Measurements from ENCODE around the gene STAP1. TPM values are rescaled to one million over a fixed set of nuclear protein-coding genes. Genes with fewer than 3 reads are reported as not detected.

STAP1 gene
- total and polyA plus RNA-seq, 4 donors = 0.39 to 2.4 (median 0.56) TPM

- Histone ChIP-seq H3K9me3 (ENCODE audit: control insufficient read depth in 4 of 4, insufficient read depth in 3 of 4, low read length in 3 of 4) (no peaks in the 10 kb centered on the region), H3K36me3 (ENCODE audit: control insufficient read depth in 4 of 4, insufficient read depth in 4 of 4, low read length in 4 of 4) (peaks cover 3 to 10% (median 6%) of the 10 kb centered on the region in 4 donors), H3K4me3 (no peak overlapping the region), H3K9ac (ENCODE audit: insufficient read depth in 1 of 2, low read length in 2 of 2) (no peak overlapping the region), H3K4me1 (ENCODE audit: control insufficient read depth in 5 of 5, insufficient read depth in 5 of 5, low read length in 5 of 5) (no peaks in the 10 kb centered on the region), H3K27me3 (ENCODE audit: control insufficient read depth in 3 of 3, insufficient read depth in 3 of 3, low read length in 2 of 3) (no peaks in the 10 kb centered on the region), H3K27ac (ENCODE audit: low read depth in 1 of 2, low read length in 1 of 2) (no peak overlapping the region)
- TF ChIP-seq CTCF (IDR thresholded peaks at IDR 0.05; ENCODE audit: control extremely low read depth, extremely low read depth) = no peak
- DNase-seq = no peak
- WGBS, 2 donors = 90 to 96% methylated on average over 5 of the region's 5 CpGs
- ATAC-seq (ENCODE audit: insufficient read depth, low FRiP score) = no peak
Measured at GRCh38 chr4:67615119-67615518, 56.6 kb downstream of the STAP1 start.

GRCh38 chr4:67616478-67616877 lies 58.0 kb downstream of the STAP1 start:
- Histone ChIP-seq H3K9me3 (ENCODE audit: control insufficient read depth in 4 of 4, insufficient read depth in 3 of 4, low read length in 3 of 4) (no peaks in the 10 kb centered on the region), H3K27me3 (ENCODE audit: control insufficient read depth in 3 of 3, insufficient read depth in 3 of 3, low read length in 2 of 3) (no peaks in the 10 kb centered on the region), H3K4me1 (ENCODE audit: control insufficient read depth in 5 of 5, insufficient read depth in 5 of 5, low read length in 5 of 5) (no peaks in the 10 kb centered on the region), H3K4me3 (no peak overlapping the region), H3K9ac (ENCODE audit: insufficient read depth in 1 of 2, low read length in 2 of 2) (no peak overlapping the region), H3K36me3 (ENCODE audit: control insufficient read depth in 4 of 4, insufficient read depth in 4 of 4, low read length in 4 of 4) (peaks cover 5 to 16% (median 12%) of the 10 kb centered on the region in 4 donors), H3K27ac (ENCODE audit: low read depth in 1 of 2, low read length in 1 of 2) (no peak overlapping the region)
- TF ChIP-seq CTCF (IDR thresholded peaks at IDR 0.05; ENCODE audit: control extremely low read depth, extremely low read depth) = no peak
- DNase-seq (no peak), ATAC-seq (ENCODE audit: insufficient read depth, low FRiP score) (no peak)
- 92 to 100% methylated on average over 1 of the region's 1 CpG for WGBS, 2 donors

GRCh38 chr4:67624939-67625338 lies 66.4 kb downstream of the STAP1 start:
- Histone ChIP-seq H3K4me3 (no peak overlapping the region), H3K9me3 (ENCODE audit: control insufficient read depth in 4 of 4, insufficient read depth in 3 of 4, low read length in 3 of 4) (no peaks in the 10 kb centered on the region), H3K9ac (ENCODE audit: insufficient read depth in 1 of 2, low read length in 2 of 2) (no peak overlapping the region), H3K36me3 (ENCODE audit: control insufficient read depth in 4 of 4, insufficient read depth in 4 of 4, low read length in 4 of 4) (peaks cover 11 to 36% (median 20%) of the 10 kb centered on the region in 4 donors), H3K27me3 (ENCODE audit: control insufficient read depth in 3 of 3, insufficient read depth in 3 of 3, low read length in 2 of 3) (no peaks in the 10 kb centered on the region), H3K27ac (ENCODE audit: low read depth in 1 of 2, low read length in 1 of 2) (no peak overlapping the region), H3K4me1 (ENCODE audit: control insufficient read depth in 5 of 5, insufficient read depth in 5 of 5, low read length in 5 of 5) (no peaks in the 10 kb centered on the region)
- no peak for TF ChIP-seq CTCF (IDR thresholded peaks at IDR 0.05; ENCODE audit: control extremely low read depth, extremely low read depth)
- ATAC-seq (ENCODE audit: insufficient read depth, low FRiP score) = no peak
- DNase-seq = no peak
- WGBS, 2 donors = 83 to 84% methylated on average over 3 of the region's 3 CpGs

GRCh38 chr4:67632492-67632891 lies 74.0 kb downstream of the STAP1 start:
- Histone ChIP-seq H3K4me1 (ENCODE audit: control insufficient read depth in 5 of 5, insufficient read depth in 5 of 5, low read length in 5 of 5) (no peaks in the 10 kb centered on the region), H3K4me3 (no peak overlapping the region), H3K36me3 (ENCODE audit: control insufficient read depth in 4 of 4, insufficient read depth in 4 of 4, low read length in 4 of 4) (peaks cover 2 to 19% (median 9%) of the 10 kb centered on the region in 4 donors), H3K27ac (ENCODE audit: low read depth in 1 of 2, low read length in 1 of 2) (no peak overlapping the region), H3K9ac (ENCODE audit: insufficient read depth in 1 of 2, low read length in 2 of 2) (no peak overlapping the region), H3K9me3 (ENCODE audit: control insufficient read depth in 4 of 4, insufficient read depth in 3 of 4, low read length in 3 of 4) (no peaks in the 10 kb centered on the region), H3K27me3 (ENCODE audit: control insufficient read depth in 3 of 3, insufficient read depth in 3 of 3, low read length in 2 of 3) (no peaks in the 10 kb centered on the region)
- no peak for TF ChIP-seq CTCF (IDR thresholded peaks at IDR 0.05; ENCODE audit: control extremely low read depth, extremely low read depth)
- DNase-seq = no peak
- WGBS, 2 donors = 57 to 68% methylated on average over 3 of the region's 3 CpGs
- ATAC-seq (ENCODE audit: insufficient read depth, low FRiP score) = no peak

All from lung (tissue), 12 donors.